GM18519 (cell line): Measurements from ENCODE around the gene APMAP.
"Not testable (repeated sequence)": the region's sequence is repeated elsewhere in the genome, so short reads cannot be mapped to it uniquely, and the experiment has no call there.

Experiments
- ATAC-seq: cut with Tn5 transposase; IDR thresholded peaks from one replicate; pipeline ENCODE4 v1.9.1; 2021; ENCODE audit warnings: mild to moderate bottlenecking, moderate library complexity; ENCODE audit not compliant: unreplicated experiment, low FRiP score

Gene APMAP

DNA sequence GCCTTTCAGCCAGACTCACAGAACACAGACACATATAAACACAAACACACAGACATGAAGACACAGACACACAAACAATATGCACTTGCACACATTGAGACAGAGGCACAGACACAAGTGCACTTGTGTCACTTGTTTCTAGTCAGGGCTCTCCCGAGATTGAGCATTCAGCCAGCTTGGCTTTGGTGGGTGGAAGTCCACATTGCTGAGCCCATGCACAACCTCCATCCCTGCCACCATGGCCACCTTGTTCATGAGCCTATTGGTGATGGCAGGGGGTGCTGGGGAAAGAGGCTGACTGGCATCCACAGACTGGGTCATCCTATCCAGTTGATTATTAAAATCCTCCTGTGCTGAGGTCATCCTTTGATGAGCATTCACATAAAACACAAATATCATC is 55.0 kb downstream of the APMAP start:
- ATAC-seq, result no peak

- no peak for ATAC-seq
Measured at GRCh38 chr20:24936526-24937407, 55.8 kb downstream of the APMAP start.

- ATAC-seq, result no peak
Measured at GRCh38 chr20:24935766-24936525, 56.6 kb downstream of the APMAP start.

- no peak for ATAC-seq
Measured at GRCh38 chr20:24935140-24935539, 57.4 kb downstream of the APMAP start.

DNA sequence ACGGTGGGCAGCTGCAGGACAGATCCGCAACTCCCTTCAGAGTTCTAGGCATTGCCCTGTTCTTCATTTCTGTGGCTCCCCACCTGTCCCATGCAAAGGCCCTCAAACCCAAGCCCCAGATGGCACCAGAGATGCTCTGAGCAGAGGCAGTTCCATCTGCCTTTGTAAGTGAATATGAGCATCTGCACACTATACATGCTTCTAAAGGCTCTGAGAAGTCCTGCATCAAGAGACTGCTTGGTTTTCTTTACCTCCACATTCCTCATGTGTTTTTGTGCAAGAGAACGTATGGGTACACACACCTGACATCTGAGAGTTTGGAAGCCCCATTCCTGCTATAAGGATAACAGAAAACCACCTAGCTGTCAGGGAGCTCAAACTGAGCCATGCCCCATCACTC is 57.8 kb downstream of the APMAP start:
- ATAC-seq, result no peak

GRCh38 chr20:24934101-24934661 is 58.4 kb downstream of the APMAP start:
- no peak for ATAC-seq

DNA sequence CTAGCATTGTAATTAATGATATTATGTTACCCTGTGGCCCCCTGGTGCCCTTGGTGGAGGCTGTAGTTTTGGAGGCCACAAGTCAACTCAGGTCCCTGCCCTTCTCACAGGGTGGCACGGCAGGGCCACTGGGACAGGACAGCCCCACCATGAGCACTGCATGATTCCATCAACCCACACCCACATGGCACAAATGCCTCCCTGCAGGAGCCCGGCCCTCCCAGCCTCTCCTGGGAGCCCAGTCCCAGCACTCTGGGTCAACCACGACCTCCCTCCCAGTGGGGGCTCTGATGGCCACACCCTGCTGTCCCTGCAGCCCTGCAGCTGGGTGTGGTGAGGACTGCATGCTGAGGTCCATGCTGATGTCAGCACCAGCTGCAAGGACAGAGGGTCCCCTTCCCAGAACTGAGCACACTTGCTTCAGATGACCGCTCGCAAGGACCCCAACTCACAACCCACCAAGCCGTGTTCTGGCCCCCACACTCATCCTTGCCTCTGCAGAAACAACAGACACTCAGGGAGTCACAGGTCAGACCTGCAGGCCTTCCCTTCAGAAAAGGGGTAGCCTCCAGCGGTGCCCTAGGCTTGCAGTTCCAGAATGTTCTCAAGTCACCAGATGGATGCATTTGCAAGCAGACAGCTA is 59.2 kb downstream of the APMAP start:
- ATAC-seq, result no peak

GRCh38 chr20:24931893-24932292 is 60.7 kb downstream of the APMAP start:
- ATAC-seq, result not testable (repeated sequence)

DNA sequence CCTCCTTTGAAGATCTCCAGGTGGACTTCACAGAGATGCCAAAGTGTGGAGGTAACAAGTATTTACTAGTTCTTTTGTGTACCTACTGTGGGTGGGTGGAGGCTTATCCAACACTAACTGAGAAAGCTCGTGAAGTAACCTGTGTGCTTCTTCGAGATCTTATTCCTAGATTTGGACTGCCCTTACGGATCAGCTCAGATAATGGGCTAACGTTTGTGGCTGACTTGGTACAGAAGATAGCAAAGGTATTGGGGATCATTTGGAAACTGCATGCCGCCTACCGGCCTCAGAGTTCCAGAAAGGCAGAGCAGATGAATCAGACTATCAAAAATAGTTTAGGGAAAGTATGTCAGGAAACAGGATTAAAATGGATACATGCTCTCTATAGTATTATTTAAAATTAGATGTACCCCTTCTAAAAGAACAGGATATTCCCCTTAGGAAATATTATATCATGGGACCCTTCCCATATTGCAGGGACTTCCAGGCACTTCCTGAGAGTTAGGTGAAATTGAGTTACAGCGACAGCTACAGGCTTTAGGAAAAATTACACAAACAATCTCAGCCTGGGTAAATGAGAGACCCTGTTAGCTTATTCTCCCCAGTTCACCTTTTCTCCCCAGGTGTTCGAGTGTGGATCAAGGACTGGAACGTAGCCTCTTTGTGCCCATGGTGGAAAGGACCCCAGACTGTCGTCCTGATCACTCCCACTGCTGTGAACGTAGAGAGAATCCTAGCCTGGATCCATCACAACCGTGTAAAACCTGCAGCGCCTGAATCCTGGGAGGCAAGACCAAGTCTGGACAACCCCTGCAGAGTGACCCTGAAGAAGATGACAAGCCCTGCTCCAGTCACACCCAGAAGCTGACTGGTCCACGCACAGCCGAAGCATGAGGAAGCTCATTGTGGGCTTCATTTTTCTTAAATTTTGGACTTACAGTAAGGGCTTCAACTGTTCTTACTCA is 61.5 kb downstream of the APMAP start:
- not testable (repeated sequence) for ATAC-seq

DNA sequence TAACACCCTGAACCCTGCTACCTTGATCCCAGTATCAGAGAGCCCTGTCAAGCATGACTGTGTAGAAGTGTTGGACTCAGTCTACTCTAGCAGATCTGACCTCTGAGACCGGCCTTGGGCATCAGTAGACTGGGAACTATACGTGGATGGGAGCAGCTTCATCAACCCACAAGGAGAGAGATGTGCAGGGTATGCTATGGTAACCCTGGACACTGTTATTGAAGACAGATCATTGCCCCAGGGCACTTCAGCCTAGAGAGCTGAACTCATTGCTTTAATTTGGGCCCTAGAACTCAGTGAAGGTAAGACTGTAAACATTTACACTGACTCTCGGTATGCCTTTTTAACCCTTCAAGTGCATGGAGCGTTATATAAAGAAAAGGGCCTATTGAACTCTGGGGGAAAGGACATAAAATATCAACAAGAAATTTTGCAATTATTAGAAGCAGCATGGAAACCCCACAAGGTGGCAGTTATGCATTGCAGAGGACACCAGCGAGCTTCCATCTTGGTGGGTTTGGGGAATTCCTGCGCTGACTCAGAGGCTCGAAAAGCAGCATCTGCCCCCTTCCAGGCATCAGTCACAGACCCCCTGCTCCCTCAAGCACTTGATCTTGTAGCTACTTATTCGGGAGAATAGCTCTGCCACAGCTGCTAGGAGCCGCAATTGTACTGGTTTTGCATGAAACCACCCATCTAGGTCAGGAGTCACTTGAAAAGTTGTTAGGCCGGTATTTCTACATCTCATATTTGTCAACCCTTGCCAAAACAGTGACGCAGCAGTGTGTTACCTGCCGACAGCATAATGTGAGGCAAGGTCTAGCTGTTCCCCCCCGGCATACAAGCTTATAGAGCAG is 62.5 kb downstream of the APMAP start:
- not testable (repeated sequence) for ATAC-seq

GRCh38 chr20:24929259-24929658 is 63.3 kb downstream of the APMAP start:
- ATAC-seq, result not testable (repeated sequence)

DNA sequence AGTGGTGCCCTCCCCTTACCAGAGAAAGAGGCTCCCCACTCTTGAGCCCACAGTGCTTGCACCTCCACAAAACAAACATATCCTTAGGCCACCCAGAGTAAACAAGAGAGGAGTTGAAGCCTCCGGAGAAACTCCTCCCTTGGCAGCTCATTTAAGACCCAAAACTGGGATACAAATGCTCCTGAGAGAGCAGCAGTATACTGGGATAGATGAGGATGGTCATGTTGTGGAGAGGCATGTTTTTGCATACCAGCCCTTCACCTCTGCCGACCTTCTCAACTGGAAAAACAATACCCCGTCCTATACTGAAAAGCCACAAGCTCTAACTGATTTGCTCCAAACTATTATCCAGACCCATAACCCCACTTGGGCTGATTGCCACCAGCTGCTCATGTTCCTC is 71.8 kb downstream of the APMAP start:
- not testable (repeated sequence) for ATAC-seq

DNA sequence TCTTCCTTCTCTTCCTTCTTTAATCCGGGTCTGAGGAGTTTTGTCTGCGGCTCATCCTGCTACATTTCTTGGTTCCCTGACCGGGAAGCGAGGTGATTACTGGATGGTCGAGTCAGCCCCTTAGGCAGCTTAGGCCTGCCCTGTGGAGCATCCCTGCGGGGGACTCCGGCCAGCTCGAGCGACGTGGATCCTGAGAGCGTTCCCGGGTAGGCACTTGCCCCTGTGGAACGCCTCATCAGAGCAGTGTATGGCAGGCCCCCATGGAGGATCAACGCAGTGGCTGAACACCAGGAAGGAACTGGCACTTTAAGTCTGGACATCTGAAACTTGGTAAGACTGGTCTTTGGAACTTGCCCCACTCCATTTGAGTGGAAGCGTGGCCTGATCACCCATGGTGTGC is 72.9 kb downstream of the APMAP start:
- not testable (repeated sequence) for ATAC-seq

- ATAC-seq, result no peak
Measured at GRCh38 chr20:24918579-24919566, 73.7 kb downstream of the APMAP start.

DNA sequence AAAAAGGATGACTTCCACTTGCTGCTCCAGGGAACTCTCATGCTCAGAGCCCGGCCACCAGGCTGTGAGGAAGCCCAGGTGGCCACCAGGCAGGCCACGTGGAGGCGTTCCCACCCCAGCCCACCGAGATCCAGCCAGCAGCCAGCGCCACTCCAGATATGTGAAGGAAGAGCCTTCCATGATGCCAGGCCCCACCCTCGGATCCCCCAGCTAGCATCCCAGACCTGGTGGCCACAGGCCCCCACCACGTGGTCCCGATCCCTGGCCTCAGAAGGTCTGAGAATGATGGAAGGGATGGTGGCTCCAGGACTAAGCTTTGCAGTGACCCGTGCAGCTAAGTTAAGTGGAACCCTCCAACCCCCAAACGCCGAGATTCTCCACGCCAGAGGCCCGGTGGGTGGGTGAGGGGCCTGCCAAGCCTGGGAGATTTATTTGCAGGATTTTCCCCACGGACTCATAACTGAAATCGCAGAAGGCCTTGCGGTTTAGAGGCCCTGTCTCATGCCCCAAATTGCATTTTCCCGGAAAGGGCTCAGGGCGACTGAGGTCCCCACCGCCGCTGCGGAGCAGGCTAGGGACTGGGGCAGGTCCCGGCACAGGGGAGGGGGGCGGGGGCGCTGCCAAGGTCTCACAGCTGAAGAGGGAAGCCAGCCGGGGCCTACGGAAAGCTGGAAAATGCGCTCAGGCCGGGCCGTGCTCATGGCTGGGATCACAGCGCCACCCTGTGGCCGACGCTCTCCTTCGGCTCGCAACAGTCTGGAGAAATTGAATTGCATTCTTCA is 74.6 kb downstream of the APMAP start:
- ATAC-seq, result no peak

DNA sequence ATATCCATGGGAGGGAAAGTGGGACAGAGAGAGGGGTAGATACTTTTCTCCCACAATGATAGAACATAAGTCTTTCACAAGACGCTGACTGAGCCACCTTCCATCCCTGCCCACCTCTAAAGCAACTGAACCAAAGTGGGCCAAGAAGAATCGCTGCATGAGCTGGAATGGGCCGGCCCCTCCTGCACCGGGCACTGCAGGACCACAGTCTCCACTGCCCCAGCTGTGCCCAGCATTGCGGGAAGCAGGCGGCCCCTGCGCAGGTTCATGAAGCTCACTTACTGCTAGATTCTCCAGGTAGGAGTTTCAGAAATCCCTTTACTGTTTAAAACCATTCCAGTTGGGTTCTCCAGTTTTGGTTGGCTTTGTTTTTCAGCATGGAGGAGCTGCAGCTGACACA is 75.5 kb downstream of the APMAP start:
- no peak for ATAC-seq

DNA sequence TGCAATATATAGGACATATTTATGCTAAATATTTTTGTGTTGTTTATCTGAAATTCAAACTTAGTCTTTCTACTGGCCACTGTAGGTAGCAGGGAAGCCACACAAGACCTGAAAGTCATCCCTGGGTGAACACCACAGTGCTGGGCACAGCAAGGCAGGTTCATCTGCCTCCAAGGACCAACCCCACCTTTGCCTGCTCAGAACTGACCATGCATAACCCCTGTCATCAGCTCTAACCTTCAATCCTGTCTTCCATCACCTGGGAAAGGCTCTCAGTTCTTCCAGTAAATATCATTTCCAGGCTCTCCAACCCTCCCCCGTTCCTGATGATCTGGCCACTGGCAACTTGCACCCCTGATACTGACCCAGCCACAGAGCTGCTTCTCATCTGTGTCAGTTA is 76.1 kb downstream of the APMAP start:
- ATAC-seq, result no peak
